HG03280 (cell line): ENCODE measurements around the gene LIX1L.
A peak's percentile ranks its signal among the peaks of the same experiment; 100 is the strongest.

Source experiments
- ATAC-seq: cut with Tn5 transposase; IDR thresholded peaks from one replicate; pipeline ENCODE4 v1.9.1; 2021; ENCODE audit warnings: mild to moderate bottlenecking, moderate library complexity; ENCODE audit not compliant: unreplicated experiment

LIX1L gene

DNA sequence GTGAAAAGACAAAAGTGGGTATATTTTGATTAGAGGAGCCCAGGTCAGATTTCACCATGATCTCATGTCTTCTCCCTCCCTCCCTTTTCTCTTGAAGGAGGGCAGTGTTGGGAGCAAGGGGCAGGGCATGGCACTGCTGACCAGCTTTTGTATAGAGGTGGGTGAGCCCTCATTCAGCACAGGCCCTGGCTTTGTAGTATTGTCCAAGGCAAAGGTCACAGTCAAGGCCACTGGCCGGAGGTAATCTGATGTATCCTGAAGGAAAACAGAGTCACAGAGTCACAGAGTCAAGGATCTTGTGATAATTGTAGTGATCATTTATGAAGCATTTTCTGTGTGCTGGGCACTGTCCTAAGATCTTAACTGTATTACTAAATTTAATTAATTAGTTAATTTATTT, 59.8 kb downstream of the LIX1L start:
- no peak for ATAC-seq

GRCh38 chr1:145895471-145895870, 62.3 kb downstream of the LIX1L start:
- no peak for ATAC-seq

DNA sequence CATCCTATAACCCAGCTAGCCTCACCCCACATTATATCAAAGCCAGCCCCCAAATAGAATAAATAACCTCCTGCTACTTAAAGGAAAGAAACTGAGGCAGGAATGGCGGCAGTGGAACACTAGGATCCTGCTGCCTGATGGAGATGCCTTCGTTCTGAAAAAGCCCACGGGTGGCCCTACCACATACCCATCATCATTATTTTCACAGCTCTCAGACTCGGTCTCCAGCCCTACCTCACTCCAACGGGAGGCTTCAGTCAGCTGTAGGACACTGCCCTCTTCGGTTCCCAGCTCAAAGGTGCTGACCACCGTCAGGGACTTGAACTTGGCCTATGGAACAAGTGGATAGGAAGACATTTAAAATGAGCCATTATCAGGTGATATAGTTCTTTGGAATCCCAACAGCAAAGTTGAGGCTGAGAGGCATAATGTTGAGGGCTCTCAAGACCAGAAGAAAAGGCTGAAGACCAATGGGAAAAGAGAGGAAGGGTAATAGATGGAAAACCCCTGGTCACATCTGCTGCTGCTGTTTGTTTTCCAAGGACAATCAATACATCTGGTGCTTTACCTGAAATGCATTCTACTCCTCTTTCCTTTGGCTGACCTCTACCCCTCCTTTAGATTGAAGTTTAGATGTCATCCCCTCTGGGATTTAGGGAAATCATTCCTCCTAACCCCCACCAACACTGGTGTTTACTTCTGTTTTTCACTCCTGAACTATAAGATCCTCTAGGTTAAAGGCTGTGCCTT, 64.3 kb downstream of the LIX1L start:
- ATAC-seq, result no peak

- ATAC-seq, result no peak
Observed at GRCh38 chr1:145892486-145893087, 65.2 kb downstream of the LIX1L start.

DNA sequence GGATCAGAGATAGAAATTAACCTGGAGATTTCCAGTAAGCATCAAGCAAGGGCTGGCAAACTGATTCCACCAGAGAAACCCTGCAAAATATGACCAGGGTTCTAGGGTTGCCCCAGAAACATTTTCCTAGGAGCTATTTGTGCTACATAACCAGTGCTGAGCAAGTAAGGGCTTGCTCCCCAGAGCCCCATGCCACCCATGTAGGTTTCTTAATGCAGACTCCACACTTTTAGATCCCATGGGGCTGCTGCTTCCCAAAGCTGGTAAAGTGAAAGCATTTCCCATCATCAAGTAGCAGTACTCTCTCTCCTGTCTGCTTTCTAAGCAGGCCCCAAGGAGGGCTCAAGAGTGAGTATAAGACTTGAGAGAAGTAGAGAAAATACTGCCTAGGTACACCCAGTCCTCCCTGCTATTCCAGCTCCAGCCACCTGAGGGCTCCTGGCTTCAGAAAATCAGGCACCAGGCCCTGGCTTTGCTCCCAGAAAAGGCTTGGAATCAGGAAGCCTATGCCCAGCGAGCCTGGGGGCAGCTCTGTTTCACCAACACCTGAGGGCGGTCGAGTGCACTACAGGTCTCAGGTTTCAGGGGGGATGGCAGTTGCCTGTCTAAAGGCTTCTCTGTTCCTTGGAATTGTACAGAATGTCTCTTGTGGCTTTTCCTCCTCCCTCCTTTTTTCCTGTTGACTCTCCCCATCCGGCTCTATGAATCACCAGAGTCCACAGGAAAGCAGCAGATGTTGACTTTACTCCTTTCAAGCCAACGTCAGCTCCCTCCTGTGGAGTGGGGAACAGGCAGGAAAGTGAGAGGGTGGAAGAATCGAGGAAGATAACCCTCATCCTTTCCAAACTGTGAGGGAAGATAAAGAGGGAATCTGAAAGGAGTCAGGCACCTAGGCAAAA, 66.0 kb downstream of the LIX1L start:
- ATAC-seq, result no peak

DNA sequence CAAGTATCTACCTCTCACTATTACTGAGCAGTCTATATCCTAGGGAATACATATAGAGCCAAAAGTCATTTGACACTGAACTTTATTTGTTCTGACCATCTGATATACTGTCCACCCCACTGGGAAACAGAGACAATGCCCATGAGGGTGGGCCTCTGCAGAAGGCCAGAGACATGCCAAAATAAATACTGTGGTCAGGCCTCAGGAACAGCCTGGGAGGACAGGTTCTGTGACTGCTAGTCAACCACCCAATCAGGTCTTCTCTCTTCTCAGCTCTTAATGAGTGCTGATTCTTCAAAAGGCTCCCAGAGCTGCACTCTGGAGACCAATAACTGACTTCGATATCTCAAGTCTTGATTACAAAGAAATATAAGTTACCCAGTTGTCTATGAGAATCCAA, 66.7 kb downstream of the LIX1L start:
- ATAC-seq, result no peak

DNA sequence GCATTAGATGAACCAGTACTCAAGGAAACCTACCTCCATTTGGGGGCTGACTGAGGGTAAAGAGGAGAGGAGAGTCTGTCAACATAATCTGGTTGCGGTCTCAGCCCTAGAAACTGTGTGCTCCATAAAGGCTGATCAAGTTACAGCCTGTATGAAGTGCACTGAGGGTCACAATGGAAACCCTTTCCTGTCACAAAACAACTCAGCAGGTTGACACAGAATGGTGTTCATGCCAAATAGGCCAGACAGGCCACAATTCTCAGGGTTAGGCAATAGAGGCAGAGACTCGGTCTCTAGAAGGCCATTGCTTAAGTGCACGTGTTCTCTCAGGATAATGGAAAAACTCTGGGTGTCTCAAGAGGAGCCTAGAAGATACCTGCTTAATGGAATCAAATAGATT, 68.1 kb downstream of the LIX1L start:
- ATAC-seq, result no peak

GRCh38 chr1:145887631-145888030, 70.2 kb downstream of the LIX1L start:
- ATAC-seq, result no peak

- no peak for ATAC-seq
Observed at GRCh38 chr1:145886816-145887215, 71.0 kb downstream of the LIX1L start.

- ATAC-seq, result no peak
Observed at GRCh38 chr1:145886390-145886789, 71.4 kb downstream of the LIX1L start.

DNA sequence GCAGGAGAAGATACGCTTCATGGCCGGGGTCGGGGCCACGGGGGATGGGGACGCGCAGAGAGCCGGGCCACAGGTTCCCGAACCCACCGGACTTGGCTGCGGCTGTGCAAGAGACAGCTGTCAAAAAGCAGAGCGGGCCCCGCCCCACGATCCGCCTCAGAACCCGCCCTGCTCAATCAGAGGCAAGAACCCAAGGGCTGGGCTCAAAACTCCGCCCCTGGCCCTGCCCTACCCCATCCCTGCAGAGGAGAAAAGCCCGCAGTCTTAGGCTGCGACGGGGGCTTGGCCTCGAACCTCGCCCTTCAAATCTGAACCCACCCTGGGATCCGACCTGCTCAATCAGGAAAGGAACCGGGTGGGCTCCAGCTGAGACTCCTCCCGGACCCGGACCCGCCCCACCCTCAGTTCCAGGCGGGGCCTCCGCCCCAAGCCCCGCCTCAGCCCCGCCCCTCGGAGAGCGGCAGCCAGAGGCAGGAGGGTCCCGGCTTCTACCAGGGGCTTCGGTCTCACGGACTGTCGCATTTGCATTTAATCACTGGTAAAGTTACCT, 72.0 kb downstream of the LIX1L start, which contains the start of gene ANKRD35:
ANKRD35 (minus strand) TSS at position 129 of the 550 bp plus-strand sequence; CDS start at position 21, 108 bp downstream.
- peak; percentile 96 for ATAC-seq

- no peak for ATAC-seq
Observed at GRCh38 chr1:145884675-145885074, 73.1 kb downstream of the LIX1L start.
